Lower leg skin (tissue), 3 donors: ENCODE measurements around the gene NOG.

Experiments
- POLR2A ChIP-seq, 2 donors: fragments of 450-650 bp; IDR thresholded peaks; one replicate each; pipeline ENCODE4 v1.6.1; 2016 to 2017; ENCODE audit warnings: antibody characterized with exemption in 2 of 2, mild to moderate bottlenecking in 1 of 2, moderate library complexity in 1 of 2
- TF ChIP-seq, protein P1 (sequence below), 3 donors: fragments of 450-650 bp; IDR thresholded peaks; one replicate each; pipeline ENCODE4 v1.5.1; 2016; ENCODE audit warnings: antibody characterized with exemption in 3 of 3, mild to moderate bottlenecking in 3 of 3, moderate library complexity in 2 of 3

DNA sequence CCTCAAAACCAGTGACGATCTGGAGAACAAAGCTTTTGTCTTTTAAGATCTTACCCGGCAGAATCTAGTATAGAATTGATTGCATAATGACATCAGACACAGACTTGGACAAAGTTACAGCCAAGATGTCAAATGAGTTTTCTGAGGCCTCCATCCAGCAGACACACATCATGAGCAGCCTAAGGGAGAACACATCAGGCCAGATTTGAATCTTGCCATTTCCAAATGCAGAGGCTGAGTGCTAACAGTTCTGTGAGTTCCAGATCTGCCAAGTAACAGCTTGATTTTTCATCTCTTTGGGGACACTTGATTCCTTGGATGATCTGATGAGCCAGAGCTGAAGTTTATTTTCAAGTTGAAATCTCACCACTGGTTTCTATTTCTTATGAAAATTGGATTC is 21.0 kb downstream of the NOG start:
- TF ChIP-seq, protein P1, sequence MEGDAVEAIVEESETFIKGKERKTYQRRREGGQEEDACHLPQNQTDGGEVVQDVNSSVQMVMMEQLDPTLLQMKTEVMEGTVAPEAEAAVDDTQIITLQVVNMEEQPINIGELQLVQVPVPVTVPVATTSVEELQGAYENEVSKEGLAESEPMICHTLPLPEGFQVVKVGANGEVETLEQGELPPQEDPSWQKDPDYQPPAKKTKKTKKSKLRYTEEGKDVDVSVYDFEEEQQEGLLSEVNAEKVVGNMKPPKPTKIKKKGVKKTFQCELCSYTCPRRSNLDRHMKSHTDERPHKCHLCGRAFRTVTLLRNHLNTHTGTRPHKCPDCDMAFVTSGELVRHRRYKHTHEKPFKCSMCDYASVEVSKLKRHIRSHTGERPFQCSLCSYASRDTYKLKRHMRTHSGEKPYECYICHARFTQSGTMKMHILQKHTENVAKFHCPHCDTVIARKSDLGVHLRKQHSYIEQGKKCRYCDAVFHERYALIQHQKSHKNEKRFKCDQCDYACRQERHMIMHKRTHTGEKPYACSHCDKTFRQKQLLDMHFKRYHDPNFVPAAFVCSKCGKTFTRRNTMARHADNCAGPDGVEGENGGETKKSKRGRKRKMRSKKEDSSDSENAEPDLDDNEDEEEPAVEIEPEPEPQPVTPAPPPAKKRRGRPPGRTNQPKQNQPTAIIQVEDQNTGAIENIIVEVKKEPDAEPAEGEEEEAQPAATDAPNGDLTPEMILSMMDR (IDR thresholded peaks at IDR 0.05) = no peak
- no peak for TF ChIP-seq POLR2A (IDR thresholded peaks at IDR 0.05)
